ENCODE measurements around the gene ABCF3.

DNA sequence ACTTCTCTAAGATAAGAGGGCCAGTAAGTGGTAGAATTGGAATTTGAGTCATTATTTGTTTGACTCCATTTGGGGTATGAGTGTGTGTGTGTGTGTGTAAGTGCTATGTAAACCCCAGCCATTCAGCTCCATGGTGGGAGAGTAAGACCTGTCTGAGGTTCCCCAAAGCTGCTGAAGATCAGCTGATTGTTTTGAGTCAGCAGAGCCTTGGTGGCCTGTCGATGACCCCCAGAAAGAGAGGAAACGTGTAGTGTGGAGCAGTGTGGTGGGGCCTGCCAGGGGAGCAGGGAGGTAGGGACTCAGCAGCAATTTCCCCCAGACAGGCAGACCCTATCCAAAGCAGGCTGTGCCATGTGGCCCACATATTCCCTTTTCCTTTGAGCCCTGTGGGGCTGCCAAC lies 25.5 kb upstream of the ABCF3 start:
- TF ChIP-seq POLR2A (IDR thresholded peaks at IDR 0.05; ENCODE audit: low read length) = no peak
- no peak for TF ChIP-seq GATA1 (IDR thresholded peaks at IDR 0.05; ENCODE audit: low read depth, low read length)
